HEK293 (cell line): ENCODE measurements around the gene SPESP1.

ENCODE experiments used
- CTCF ChIA-PET: fragments of 350-600 bp; formaldehyde crosslinking; extraction: SDS; loops from one replicate; lab custom pipeline; 2021; ENCODE audit warnings: antibody characterized with exemption; lab: Yijun Ruan, JAX
- POLR2A ChIA-PET: fragments of 300-600 bp; formaldehyde crosslinking; extraction: SDS; loops from one replicate; lab custom pipeline; 2020; ENCODE audit warnings: antibody characterized with exemption, inconsistent platforms; lab: Yijun Ruan, JAX
- H3K27ac ChIP-seq: fragments of 200-500 bp; sonication (Bioruptor generic); 2 replicates; pipeline ENCODE4 v1.5.1; 2014; ENCODE audit warnings: low read depth, low read length, control low read depth, inconsistent platforms; ENCODE audit errors: extremely low read depth
- H3K36me3 ChIP-seq, 2 experiments: fragments of 200-500 bp in 1 of 2; sonication (Bioruptor generic) in 1 of 2; 1 replicate in 1 of 2; 2 replicates in 1 of 2; pipeline ENCODE4 v1.5.1; 2014 to 2017; ENCODE audit warnings: inconsistent platforms in 2 of 2, low read length in 2 of 2; ENCODE audit not compliant: control insufficient read depth in 2 of 2, insufficient read depth in 1 of 2
- H3K4me1 ChIP-seq: fragments of 200-500 bp; sonication (Bioruptor generic); 2 replicates; pipeline ENCODE4 v1.5.1; 2014; ENCODE audit warnings: mild to moderate bottlenecking, low read length, inconsistent platforms; ENCODE audit not compliant: control insufficient read depth, insufficient read depth
- H3K4me3 ChIP-seq: 2 replicates; pipeline ENCODE4 v1.5.1; 2011; ENCODE audit warnings: low read depth, mild to moderate bottlenecking, control low read depth, low read length, moderate library complexity
- H3K9me3 ChIP-seq: fragments of 200-500 bp; sonication (Bioruptor generic); 2 replicates; pipeline ENCODE4 v1.5.1; 2014; ENCODE audit warnings: low read depth, low read length, inconsistent platforms; ENCODE audit not compliant: control insufficient read depth, insufficient read depth
- CTCF ChIP-seq: fragments of 450-650 bp; formaldehyde crosslinking; IDR thresholded peaks from 2 replicates; pipeline ENCODE4 v1.5.1; 2016; ENCODE audit warnings: missing biosample characterization, missing genetic modification characterization
- GLIS2 ChIP-seq: fragments of 450-650 bp; formaldehyde crosslinking; IDR thresholded peaks from 2 replicates; pipeline ENCODE4 v1.5.1; 2016; ENCODE audit warnings: missing biosample characterization, missing genetic modification characterization
- KLF17 ChIP-seq: fragments of 450-650 bp; formaldehyde crosslinking; IDR thresholded peaks from 2 replicates; pipeline ENCODE4 v1.5.1; 2016; ENCODE audit warnings: missing biosample characterization, missing genetic modification characterization
- SP2 ChIP-seq: fragments of 450-650 bp; formaldehyde crosslinking; IDR thresholded peaks from 2 replicates; pipeline ENCODE4 v1.5.1; 2016; ENCODE audit warnings: missing biosample characterization, missing genetic modification characterization
- TSHZ1 ChIP-seq: fragments of 450-650 bp; formaldehyde crosslinking; IDR thresholded peaks from 2 replicates; pipeline ENCODE4 v1.5.1; 2016; ENCODE audit warnings: missing biosample characterization, missing genetic modification characterization, borderline replicate concordance
- ZBTB1 ChIP-seq: fragments of 450-650 bp; formaldehyde crosslinking; IDR thresholded peaks from 2 replicates; pipeline ENCODE4 v1.5.1; 2016; ENCODE audit warnings: missing biosample characterization, missing genetic modification characterization
- ZBTB7A ChIP-seq: fragments of 450-650 bp; formaldehyde crosslinking; IDR thresholded peaks from 2 replicates; pipeline ENCODE4 v1.5.1; 2016; ENCODE audit warnings: low read depth, missing biosample characterization, missing genetic modification characterization
- ZFHX2 ChIP-seq: fragments of 450-650 bp; formaldehyde crosslinking; conservative IDR thresholded peaks from 2 replicates; pipeline ENCODE4 v1.5.1; 2016; ENCODE audit warnings: missing biosample characterization, missing genetic modification characterization
- ZNF138 ChIP-seq: fragments of 450-650 bp; formaldehyde crosslinking; IDR thresholded peaks from 2 replicates; pipeline ENCODE4 v1.5.1; 2016; ENCODE audit warnings: missing biosample characterization, missing genetic modification characterization, borderline replicate concordance
- ZNF214 ChIP-seq: fragments of 450-650 bp; formaldehyde crosslinking; IDR thresholded peaks from 2 replicates; pipeline ENCODE4 v1.5.1; 2017; ENCODE audit warnings: missing biosample characterization, mild to moderate bottlenecking, missing genetic modification characterization, borderline replicate concordance
- ZNF302 ChIP-seq: fragments of 450-650 bp; formaldehyde crosslinking; IDR thresholded peaks from 2 replicates; pipeline ENCODE4 v1.5.1; 2016; ENCODE audit warnings: missing biosample characterization, missing genetic modification characterization, low read depth
- ZNF324 ChIP-seq: fragments of 450-650 bp; formaldehyde crosslinking; IDR thresholded peaks from 2 replicates; pipeline ENCODE4 v1.5.1; 2016; ENCODE audit warnings: missing biosample characterization, missing genetic modification characterization
- ZNF37A ChIP-seq: fragments of 450-650 bp; IDR thresholded peaks from 2 replicates; pipeline ENCODE4 v1.5.1; 2018; ENCODE audit warnings: missing biosample characterization, missing genetic modification characterization
- ZNF777 ChIP-seq: fragments of 450-650 bp; formaldehyde crosslinking; IDR thresholded peaks from 2 replicates; pipeline ENCODE4 v1.5.1; 2017; ENCODE audit warnings: missing biosample characterization, missing genetic modification characterization, borderline replicate concordance
- ZNF837 ChIP-seq: fragments of 450-650 bp; formaldehyde crosslinking; IDR thresholded peaks from 2 replicates; pipeline ENCODE4 v1.5.1; 2016; ENCODE audit warnings: missing biosample characterization, missing genetic modification characterization
- ZNF843 ChIP-seq: fragments of 450-650 bp; formaldehyde crosslinking; IDR thresholded peaks from 2 replicates; pipeline ENCODE4 v1.5.1; 2016; ENCODE audit warnings: missing biosample characterization, missing genetic modification characterization

Gene SPESP1

GRCh38 chr15:68989541-68990230 lies 59.4 kb downstream of the SPESP1 start:
- Histone ChIP-seq H3K27ac (no peak overlapping the region), H3K36me3 (no peaks in the 10 kb centered on the region)
- no peak for TF ChIP-seq ZNF843 (tag by site-specific recombination)
- TF ChIP-seq ZNF214 (tag by site-specific recombination) = no peak
- TF ChIP-seq ZNF138 (tag by site-specific recombination) = no peak
- TF ChIP-seq ZNF324 (tag by site-specific recombination) = no peak
- no peak for TF ChIP-seq KLF17 (tag by site-specific recombination)
- no peak for TF ChIP-seq GLIS2 (tag by site-specific recombination)
- no peak for TF ChIP-seq ZBTB7A (tag by site-specific recombination)
- TF ChIP-seq, all 188 proteins: peak for 0
- POLR2A ChIA-PET = no interaction called here
- CTCF ChIA-PET = interaction anchor here (0.6 to 1.0 kb wide), 2 partner anchors 10 to 41 kb away, joined by 3 to 4 read pairs; no protein-coding TSS in a partner anchor
- Histone ChIP-seq H3K4me3 (no peak overlapping the region), H3K4me1 (peaks cover 7% of the 10 kb centered on the region; the same call in 1 of the 2 replicates), H3K9me3 (no peaks in the 10 kb centered on the region)

- peaks cover 7% of the 10 kb centered on the region; the same call in 1 of the 2 replicates for H3K4me1 ChIP-seq
- POLR2A ChIA-PET = no interaction called here
- H3K36me3 ChIP-seq = no peaks in the 10 kb centered on the region
- H3K4me3 ChIP-seq = no peak overlapping the region
- CTCF ChIA-PET = interaction anchor here (0.7 to 1.2 kb wide), 4 partner anchors 11 to 401 kb away, joined by 3 to 6 read pairs (median 4); no protein-coding TSS in a partner anchor
- H3K27ac ChIP-seq = no peak overlapping the region; the same call in 1 of the 2 replicates
- TF ChIP-seq ZNF37A (tag by site-specific recombination) (no peak), ZNF324 (tag by site-specific recombination) (no peak), SP2 (tag by site-specific recombination) (no peak), CTCF (0 out of 2 replicates have a peak, but pooled peaks have one; percentile 9), ZBTB1 (no peak), ZNF777 (tag by site-specific recombination) (no peak), ZNF837 (tag by site-specific recombination) (no peak), ZFHX2 (tag by site-specific recombination) (0 out of 2 replicates have a peak, but pooled peaks have one; percentile 9), TSHZ1 (tag by site-specific recombination) (no peak), ZNF302 (tag by site-specific recombination) (no peak)
- H3K9me3 ChIP-seq = no peaks in the 10 kb centered on the region
These were observed 60.1 kb downstream of the SPESP1 start for GRCh38 chr15:68990231-68990991.
